ENCODE measurements around the gene ZNF831.
A peak's percentile ranks its signal among the peaks of the same experiment; 100 is the strongest.

ZNF831 gene

GRCh38 chr20:59127839-59128238 lies 35.8 kb upstream of the ZNF831 start:
- H3K27ac Mint-ChIP-seq, result no peak overlapping the region
- CTCF ChIA-PET, result no interaction called here
- H3K4me1 Mint-ChIP-seq, result peaks cover 21% of the 10 kb centered on the region
- no peaks in the 10 kb centered on the region for H3K36me3 Mint-ChIP-seq
- no peaks in the 10 kb centered on the region for H3K9me3 Mint-ChIP-seq
- no peaks in the 10 kb centered on the region for H3K27me3 Mint-ChIP-seq
- no peak overlapping the region for H3K4me3 Mint-ChIP-seq
- no peak for DNase-seq

GRCh38 chr20:59131551-59132285 lies 31.9 kb upstream of the ZNF831 start:
- no peaks in the 10 kb centered on the region for H3K36me3 Mint-ChIP-seq
- no peaks in the 10 kb centered on the region for H3K9me3 Mint-ChIP-seq
- no peak overlapping the region for H3K4me3 Mint-ChIP-seq
- H3K27ac Mint-ChIP-seq, result peak overlapping the region; percentile 67
- H3K27me3 Mint-ChIP-seq, result peaks cover 18% of the 10 kb centered on the region
- no peak for DNase-seq
- no peaks in the 10 kb centered on the region for H3K4me1 Mint-ChIP-seq
- CTCF ChIA-PET, result interaction anchor here (0.7 kb wide), 1 partner anchor 669 kb away, joined by 3 read pairs; no protein-coding TSS in a partner anchor

DNA sequence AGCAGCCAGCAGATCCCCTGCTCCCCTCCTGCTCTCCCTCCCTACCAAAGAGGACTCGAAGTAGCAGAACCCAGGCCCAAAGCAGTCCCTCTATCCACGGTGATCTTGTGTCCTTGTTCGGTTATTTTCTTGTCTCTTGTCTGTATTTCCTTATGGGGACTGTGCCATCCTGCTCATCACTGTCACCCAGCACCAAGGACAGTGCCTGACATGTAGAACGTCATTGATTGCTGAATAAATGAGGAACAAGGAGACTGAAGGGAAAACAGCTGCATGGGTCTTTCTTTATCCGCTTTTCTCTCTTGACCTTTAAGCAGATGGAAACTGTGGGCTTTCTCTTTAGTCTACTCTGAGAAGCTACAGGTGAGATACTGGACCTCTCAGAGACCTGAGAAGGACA lies 29.4 kb upstream of the ZNF831 start:
- DNase-seq, result no peak
- Mint-ChIP-seq H3K4me1 (no peaks in the 10 kb centered on the region), H3K36me3 (no peaks in the 10 kb centered on the region), H3K9me3 (no peaks in the 10 kb centered on the region), H3K4me3 (no peak overlapping the region), H3K27me3 (peaks cover 23% of the 10 kb centered on the region), H3K27ac (no peak overlapping the region)
- CTCF ChIA-PET, result interaction anchor here (0.6 kb wide), 1 partner anchor 47 kb away, joined by 3 read pairs; no protein-coding TSS in a partner anchor

DNA sequence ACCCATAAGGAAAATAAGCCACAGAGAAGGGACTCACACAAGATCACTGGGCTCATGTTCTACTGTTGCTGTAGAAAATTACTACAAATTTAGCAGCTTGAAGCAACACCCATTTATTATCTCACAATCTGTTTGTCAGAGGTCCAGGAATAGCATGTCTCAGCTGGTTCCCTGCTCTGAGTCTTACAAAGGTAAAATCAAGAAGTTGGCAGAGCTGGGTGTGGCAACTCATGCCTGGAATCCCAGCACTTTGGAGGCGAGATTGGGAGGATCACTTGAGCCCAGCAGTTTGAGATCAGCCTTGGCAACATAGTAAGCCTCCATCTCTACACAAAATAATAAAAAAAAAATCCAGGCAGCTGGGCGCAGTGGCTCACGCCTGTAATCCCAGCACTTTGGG lies 28.5 kb upstream of the ZNF831 start:
- no peaks in the 10 kb centered on the region for H3K4me1 Mint-ChIP-seq
- peaks cover 23% of the 10 kb centered on the region for H3K27me3 Mint-ChIP-seq
- no peak overlapping the region for H3K4me3 Mint-ChIP-seq
- CTCF ChIA-PET, result no interaction called here
- H3K27ac Mint-ChIP-seq, result no peak overlapping the region
- DNase-seq, result no peak
- H3K36me3 Mint-ChIP-seq, result no peaks in the 10 kb centered on the region
- H3K9me3 Mint-ChIP-seq, result no peaks in the 10 kb centered on the region

- no peaks in the 10 kb centered on the region for H3K9me3 Mint-ChIP-seq
- no peak overlapping the region for H3K4me3 Mint-ChIP-seq
- CTCF ChIA-PET, result no interaction called here
- no peaks in the 10 kb centered on the region for H3K4me1 Mint-ChIP-seq
- peaks cover 23% of the 10 kb centered on the region for H3K27me3 Mint-ChIP-seq
- DNase-seq, result no peak
- H3K27ac Mint-ChIP-seq, result no peak overlapping the region
- H3K36me3 Mint-ChIP-seq, result no peaks in the 10 kb centered on the region
Measured at GRCh38 chr20:59136027-59136426, 27.6 kb upstream of the ZNF831 start.

GRCh38 chr20:59137532-59137931 lies 26.1 kb upstream of the ZNF831 start:
- CTCF ChIA-PET, result no interaction called here
- Mint-ChIP-seq H3K9me3 (no peaks in the 10 kb centered on the region), H3K27ac (no peak overlapping the region), H3K36me3 (no peaks in the 10 kb centered on the region), H3K4me1 (no peaks in the 10 kb centered on the region), H3K27me3 (peaks cover 23% of the 10 kb centered on the region), H3K4me3 (no peak overlapping the region)
- DNase-seq, result no peak

- H3K27ac Mint-ChIP-seq, result no peak overlapping the region
- peaks cover 23% of the 10 kb centered on the region for H3K27me3 Mint-ChIP-seq
- no peak for DNase-seq
- no peaks in the 10 kb centered on the region for H3K4me1 Mint-ChIP-seq
- no peaks in the 10 kb centered on the region for H3K9me3 Mint-ChIP-seq
- no peak overlapping the region for H3K4me3 Mint-ChIP-seq
- no peaks in the 10 kb centered on the region for H3K36me3 Mint-ChIP-seq
- CTCF ChIA-PET, result no interaction called here
Measured at GRCh38 chr20:59138114-59138748, 25.4 kb upstream of the ZNF831 start.

GRCh38 chr20:59139998-59140397 lies 23.6 kb upstream of the ZNF831 start:
- H3K9me3 Mint-ChIP-seq, result no peaks in the 10 kb centered on the region
- H3K4me3 Mint-ChIP-seq, result no peak overlapping the region
- no peak overlapping the region for H3K27ac Mint-ChIP-seq
- DNase-seq, result no peak
- H3K27me3 Mint-ChIP-seq, result peaks cover 14% of the 10 kb centered on the region
- no peaks in the 10 kb centered on the region for H3K36me3 Mint-ChIP-seq
- H3K4me1 Mint-ChIP-seq, result peaks cover 8% of the 10 kb centered on the region
- CTCF ChIA-PET, result no interaction called here

GRCh38 chr20:59141818-59142581 lies 21.6 kb upstream of the ZNF831 start:
- no peaks in the 10 kb centered on the region for H3K36me3 Mint-ChIP-seq
- no peak overlapping the region for H3K4me3 Mint-ChIP-seq
- no peak overlapping the region for H3K27ac Mint-ChIP-seq
- H3K27me3 Mint-ChIP-seq, result peaks cover 4% of the 10 kb centered on the region
- CTCF ChIA-PET, result interaction anchor here (1.3 to 1.6 kb wide), 3 partner anchors 16 to 31 kb away, joined by 3 to 7 read pairs (median 3); no protein-coding TSS in a partner anchor
- H3K4me1 Mint-ChIP-seq, result peaks cover 28% of the 10 kb centered on the region
- peak; percentile 48 for DNase-seq
- H3K9me3 Mint-ChIP-seq, result no peaks in the 10 kb centered on the region

DNA sequence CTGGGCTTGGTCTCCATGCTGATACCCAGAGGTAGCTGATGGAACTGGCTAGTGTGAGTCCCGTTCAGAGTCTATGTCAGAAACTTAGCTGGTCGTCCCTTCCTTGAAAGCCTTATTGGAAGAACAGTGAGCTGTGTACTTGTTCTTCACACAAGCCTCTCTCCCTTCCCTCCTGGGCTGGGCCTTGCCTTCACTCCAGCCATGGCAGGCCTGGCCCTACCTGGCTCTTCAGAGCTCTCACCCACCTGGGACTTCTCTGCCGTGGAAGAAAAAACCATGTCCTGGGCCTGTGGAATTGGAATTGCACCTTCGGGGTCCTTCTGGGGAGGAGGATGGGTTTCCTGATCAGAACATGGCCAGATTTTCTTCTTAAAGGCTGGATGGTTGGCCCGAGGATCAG lies 20.3 kb upstream of the ZNF831 start:
- no peak overlapping the region for H3K27ac Mint-ChIP-seq
- no peak for DNase-seq
- no peaks in the 10 kb centered on the region for H3K9me3 Mint-ChIP-seq
- H3K4me3 Mint-ChIP-seq, result no peak overlapping the region
- peaks cover 40% of the 10 kb centered on the region for H3K4me1 Mint-ChIP-seq
- peaks cover under 1% of the 10 kb centered on the region for H3K27me3 Mint-ChIP-seq
- peaks cover 4% of the 10 kb centered on the region for H3K36me3 Mint-ChIP-seq
- CTCF ChIA-PET, result interaction anchor here (1.2 to 1.6 kb wide), 4 partner anchors 15 to 64 kb away, joined by 3 to 7 read pairs (median 4); no protein-coding TSS in a partner anchor

DNA sequence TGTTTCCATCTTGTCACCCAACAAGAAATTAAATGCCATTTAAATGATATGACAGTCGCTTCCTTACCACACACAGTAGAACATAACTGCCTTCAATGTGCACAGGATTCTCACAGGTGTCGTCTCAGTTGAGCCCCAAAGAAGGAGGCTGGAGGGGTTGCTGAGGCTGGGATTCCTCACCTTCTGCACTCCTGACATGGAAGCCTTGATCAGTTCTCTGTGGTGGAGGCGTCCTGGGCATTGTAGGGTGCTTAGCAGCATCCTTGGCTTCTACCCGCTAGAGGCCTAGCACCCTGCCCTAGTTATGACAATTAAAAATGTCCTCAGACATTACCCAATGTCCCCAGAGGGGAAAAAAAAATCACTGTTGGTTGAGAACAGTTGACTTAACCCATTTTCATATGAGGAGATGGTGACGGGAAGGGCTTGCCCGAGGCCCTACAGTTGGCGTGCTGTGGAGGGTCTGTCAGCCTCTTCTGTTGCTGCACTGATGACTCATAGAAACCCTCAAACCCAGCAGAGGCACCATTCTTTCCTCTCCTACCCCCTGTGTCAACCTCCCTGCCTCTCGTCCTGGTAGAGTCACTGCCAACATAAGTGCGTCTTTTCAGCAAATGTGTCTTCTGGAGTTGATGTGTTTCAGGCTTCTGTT lies 19.3 kb upstream of the ZNF831 start:
- peaks cover 4% of the 10 kb centered on the region for H3K36me3 Mint-ChIP-seq
- no peaks in the 10 kb centered on the region for H3K9me3 Mint-ChIP-seq
- H3K4me1 Mint-ChIP-seq, result peaks cover 48% of the 10 kb centered on the region
- DNase-seq, result no peak
- no peaks in the 10 kb centered on the region for H3K27me3 Mint-ChIP-seq
- no peak overlapping the region for H3K4me3 Mint-ChIP-seq
- CTCF ChIA-PET, result interaction anchor here (1.2 to 1.4 kb wide), 2 partner anchors 22 to 63 kb away, joined by 3 to 6 read pairs; no protein-coding TSS in a partner anchor
- peak overlapping the region; percentile 1 for H3K27ac Mint-ChIP-seq

- peaks cover 4% of the 10 kb centered on the region for H3K36me3 Mint-ChIP-seq
- H3K27me3 Mint-ChIP-seq, result no peaks in the 10 kb centered on the region
- CTCF ChIA-PET, result no interaction called here
- no peak for DNase-seq
- peaks cover 53% of the 10 kb centered on the region for H3K4me1 Mint-ChIP-seq
- H3K4me3 Mint-ChIP-seq, result no peak overlapping the region
- no peaks in the 10 kb centered on the region for H3K9me3 Mint-ChIP-seq
- no peak overlapping the region for H3K27ac Mint-ChIP-seq
Measured at GRCh38 chr20:59144831-59145196, 18.8 kb upstream of the ZNF831 start.

- no peak for DNase-seq
- Mint-ChIP-seq H3K36me3 (peaks cover 4% of the 10 kb centered on the region), H3K4me1 (peaks cover 59% of the 10 kb centered on the region), H3K9me3 (no peaks in the 10 kb centered on the region), H3K4me3 (peak overlapping the region; percentile 60), H3K27me3 (no peaks in the 10 kb centered on the region), H3K27ac (peak overlapping the region; percentile 84)
- CTCF ChIA-PET, result no interaction called here
Measured at GRCh38 chr20:59145247-59145923, 18.2 kb upstream of the ZNF831 start.

Measured in activated naive CD4-positive, alpha-beta T cell treated with anti-CD3 and anti-CD28 coated beads, Interleukin-2, amount 10 ng/mL, durations not matched to agents 7 days and 5 days (primary cell).